IMR-90 (cell line): ENCODE measurements around the gene DPPA5. TPM values are rescaled to one million over a fixed set of nuclear protein-coding genes. Genes with fewer than 3 reads are reported as not detected.

Experiments
- ATAC-seq: fragments of 200-7000 bp; cut with Tn5 transposase; 2 replicates; pipeline ENCODE4 v1.9.1; 2020; ENCODE audit warnings: low read depth, mild to moderate bottlenecking, moderate library complexity
- BruUV-seq: library from RNA; stranded (reverse); fragments of 400-500 nt; replicated peaks from 2 replicates; lab custom pipeline; 2021; lab: Mats Ljungman, UMichigan
- CTCF ChIA-PET: fragments of 300-600 bp; formaldehyde crosslinking; extraction: SDS; loops from one replicate; lab custom pipeline; 2021; ENCODE audit warnings: antibody characterized with exemption; lab: Yijun Ruan, JAX
- POLR2A ChIA-PET: fragments of 300-600 bp; sonication (Branson Sonifier 250); formaldehyde crosslinking; loops from one replicate; lab custom pipeline; 2022; ENCODE audit warnings: antibody characterized with exemption; ENCODE audit not compliant: unreplicated experiment; lab: Charles Lee
- DNase-seq: peaks from one replicate; pipeline ENCODE4 v3.0.0; 2013
- H2AFZ ChIP-seq: replicated peaks from 2 replicates; pipeline ENCODE3; 2013; ENCODE audit warnings: low read length, mild to moderate bottlenecking; ENCODE audit not compliant: poor library complexity
- H2AK5ac ChIP-seq: 2 replicates; pipeline ENCODE4 v1.6.1; 2013; ENCODE audit warnings: low read depth, low read length, inconsistent platforms
- H2AK9ac ChIP-seq: replicated peaks from 2 replicates; pipeline ENCODE3; 2013; ENCODE audit warnings: mild to moderate bottlenecking, low read depth, low read length, moderate library complexity; ENCODE audit not compliant: poor library complexity
- H2BK120ac ChIP-seq: 2 replicates; pipeline ENCODE4 v1.6.1; 2013; ENCODE audit warnings: low read depth, low read length, inconsistent platforms
- H2BK15ac ChIP-seq: 3 replicates; pipeline ENCODE4 v1.6.1; 2013; ENCODE audit warnings: low read depth, low read length, inconsistent platforms
- H2BK20ac ChIP-seq: 2 replicates; pipeline ENCODE4 v1.6.1; 2013; ENCODE audit warnings: low read depth, mild to moderate bottlenecking, inconsistent platforms, low read length, moderate library complexity
- H2BK5ac ChIP-seq: 2 replicates; pipeline ENCODE4 v1.6.1; 2013; ENCODE audit warnings: mild to moderate bottlenecking, low read depth, low read length, inconsistent platforms; ENCODE audit not compliant: poor library complexity, severe bottlenecking
- H3K14ac ChIP-seq: replicated peaks from 2 replicates; pipeline ENCODE4 v1.6.1; 2013; ENCODE audit warnings: low read depth, low read length, inconsistent platforms
- H3K18ac ChIP-seq: 2 replicates; pipeline ENCODE4 v1.6.1; 2013; ENCODE audit warnings: low read depth, low read length, control low read depth
- H3K23ac ChIP-seq: 2 replicates; pipeline ENCODE4 v1.6.1; 2013; ENCODE audit warnings: low read depth, low read length, inconsistent platforms
- H3K27ac ChIP-seq: 2 replicates; pipeline ENCODE4 v1.5.1; 2013; ENCODE audit warnings: mild to moderate bottlenecking, control low read depth, low read length; ENCODE audit not compliant: insufficient read depth
- H3K27me3 ChIP-seq: 2 replicates; pipeline ENCODE4 v1.6.1; 2013; ENCODE audit warnings: low read length; ENCODE audit not compliant: control insufficient read depth, insufficient read depth
- H3K36me3 ChIP-seq: 2 replicates; pipeline ENCODE4 v1.6.1; 2013; ENCODE audit warnings: low read length, mixed read lengths; ENCODE audit not compliant: control insufficient read depth, insufficient read depth
- H3K4ac ChIP-seq: 2 replicates; pipeline ENCODE4 v1.6.1; 2013; ENCODE audit warnings: low read depth, low read length, inconsistent platforms
- H3K4me1 ChIP-seq: 2 replicates; pipeline ENCODE4 v1.6.1; 2013; ENCODE audit warnings: low read length, mixed read lengths; ENCODE audit not compliant: control insufficient read depth, insufficient read depth
- H3K4me2 ChIP-seq: 2 replicates; pipeline ENCODE4 v1.6.1; 2013; ENCODE audit warnings: low read depth, mild to moderate bottlenecking, control low read depth, low read length, moderate library complexity
- H3K4me3 ChIP-seq: 2 replicates; pipeline ENCODE4 v1.5.1; 2013; ENCODE audit warnings: low read depth, mild to moderate bottlenecking, control low read depth, low read length, moderate library complexity; ENCODE audit not compliant: insufficient read depth
- H3K56ac ChIP-seq: 2 replicates; pipeline ENCODE4 v1.6.1; 2013; ENCODE audit warnings: low read length, inconsistent platforms; ENCODE audit not compliant: insufficient read depth; ENCODE audit errors: extremely low read depth
- H3K79me1 ChIP-seq, 2 experiments: 2 replicates each; pipeline ENCODE4 v1.6.1; 2013; ENCODE audit warnings: low read length in 2 of 2, inconsistent platforms in 1 of 2, low read depth in 1 of 2
- H3K9ac ChIP-seq: 2 replicates; pipeline ENCODE4 v1.6.1; 2013; ENCODE audit warnings: low read depth, low read length, control low read depth
- H3K9me1 ChIP-seq: 2 replicates; pipeline ENCODE4 v1.6.1; 2013; ENCODE audit warnings: low read length, inconsistent platforms; ENCODE audit not compliant: insufficient read depth
- H3K9me3 ChIP-seq: 2 replicates; pipeline ENCODE4 v1.6.1; 2013; ENCODE audit warnings: low read length; ENCODE audit not compliant: control insufficient read depth, insufficient read depth
- H4K20me1 ChIP-seq: 2 replicates; pipeline ENCODE4 v1.6.1; 2013; ENCODE audit warnings: low read length, inconsistent platforms; ENCODE audit not compliant: insufficient read depth
- H4K5ac ChIP-seq: 2 replicates; pipeline ENCODE4 v1.6.1; 2013; ENCODE audit warnings: mild to moderate bottlenecking, low read depth, low read length, control low read depth
- H4K8ac ChIP-seq, 2 experiments: 2 replicates each; pipeline ENCODE4 v1.6.1; 2013; ENCODE audit warnings: low read depth in 2 of 2, low read length in 2 of 2, control low read depth in 1 of 2, inconsistent platforms in 1 of 2
- H4K91ac ChIP-seq: 2 replicates; pipeline ENCODE4 v1.6.1; 2013; ENCODE audit warnings: low read depth, low read length, inconsistent platforms; ENCODE audit not compliant: insufficient read depth
- CEBPB ChIP-seq: IDR thresholded peaks from 2 replicates; pipeline ENCODE4 v1.6.1; 2012; ENCODE audit warnings: low read depth, low read length, improper control_type of control experiment
- CHD1 ChIP-seq: IDR thresholded peaks from 2 replicates; pipeline ENCODE4 v1.6.1; 2012; ENCODE audit warnings: low read depth, low read length, improper control_type of control experiment
- ELK1 ChIP-seq: fragments of 150-350 bp; IDR thresholded peaks from 2 replicates; pipeline ENCODE4 v1.6.1; 2016; ENCODE audit warnings: low read depth, mild to moderate bottlenecking, low read length, moderate library complexity, borderline replicate concordance
- FOS ChIP-seq: fragments of 150-350 bp; IDR thresholded peaks from 2 replicates; pipeline ENCODE4 v1.6.1; 2016; ENCODE audit warnings: low read depth, low read length
- MAFK ChIP-seq: IDR thresholded peaks from 2 replicates; pipeline ENCODE4 v1.6.1; 2012; ENCODE audit warnings: low read depth, low read length, improper control_type of control experiment
- MAZ ChIP-seq: IDR thresholded peaks from 2 replicates; pipeline ENCODE4 v1.6.1; 2012; ENCODE audit warnings: low read depth, mild to moderate bottlenecking, low read length, improper control_type of control experiment, moderate library complexity, borderline replicate concordance
- MXI1 ChIP-seq: IDR thresholded peaks from 2 replicates; pipeline ENCODE4 v1.6.1; 2012; ENCODE audit warnings: low read depth, mild to moderate bottlenecking, low read length, moderate library complexity, borderline replicate concordance
- NFE2L2 ChIP-seq: fragments of 150-350 bp; IDR thresholded peaks from 2 replicates; pipeline ENCODE4 v1.6.1; 2016; ENCODE audit warnings: low read depth, mild to moderate bottlenecking, low read length
- POLR2A ChIP-seq: IDR thresholded peaks from 2 replicates; pipeline ENCODE4 v1.6.1; 2012; ENCODE audit warnings: mild to moderate bottlenecking, low read depth, low read length
- RCOR1 ChIP-seq: IDR thresholded peaks from 2 replicates; pipeline ENCODE4 v1.6.1; 2012; ENCODE audit warnings: mild to moderate bottlenecking, low read length, improper control_type of control experiment; ENCODE audit not compliant: insufficient replicate concordance
- RFX5 ChIP-seq: IDR thresholded peaks from 2 replicates; pipeline ENCODE4 v1.8.0; 2012; ENCODE audit warnings: low read depth, mild to moderate bottlenecking, low read length, moderate library complexity
- SMC3 ChIP-seq: fragments of 150-350 bp; IDR thresholded peaks from 2 replicates; pipeline ENCODE4 v1.6.1; 2016; ENCODE audit warnings: low read depth, mild to moderate bottlenecking, antibody characterized with exemption, low read length, moderate library complexity
- WGBS, 2 experiments: methylation state at CpG; one replicate each; pipeline versions ENCODE4 v1.1.5 to v1.1.7; 2013; ENCODE audit warnings: missing lambda C conversion rate in 2 of 2; ENCODE audit not compliant: insufficient read length in 1 of 2; ENCODE audit errors: extremely low coverage in 2 of 2; 5-methylcytosine and 5-hydroxymethylcytosine counted together
- dilution Hi-C: fragments of 300-500 bp; cut with HindIII; formaldehyde crosslinking; loops from one replicate; pipeline ENCODE4 v1.14.3; 2018; ENCODE audit warnings: low sequenced_read_pairs; ENCODE audit not compliant: unreplicated experiment
- in situ Hi-C: fragments of 300-500 bp; cut with MboI; formaldehyde crosslinking; loops from 3 replicates; pipeline ENCODE4 v1.14.3; 2019; ENCODE audit warnings: low sequenced_read_pairs, inconsistent platforms, mixed read lengths
- intact Hi-C: fragments of 100-400 bp; cut with micrococcal nuclease; formaldehyde crosslinking; loops from 2 replicates; pipeline ENCODE4 v1.10.0; 2022
- polyA plus RNA-seq, 3 experiments: library from polyadenylated mRNA; depleted of rRNA; stranded (reverse); fragments of >200 nt; gene quantifications; 2 replicates each; pipeline ENCODE4 v1.2.3, GENCODE V29; 2012; ENCODE audit warnings: low replicate concordance in 1 of 3
- total RNA-seq: library from RNA; depleted of rRNA; stranded (reverse); fragments of >200 nt; gene quantifications from 2 replicates; pipeline ENCODE4 v1.2.3, GENCODE V29; 2012
- TF ChIP-seq, protein P1 (sequence below): fragments of 150-350 bp; IDR thresholded peaks from 2 replicates; pipeline ENCODE4 v1.6.1; 2017; ENCODE audit warnings: mild to moderate bottlenecking, antibody characterized with exemption, low read length, low read depth
- TF ChIP-seq, protein P2 (sequence below): conservative IDR thresholded peaks from 2 replicates; pipeline ENCODE4 v1.5.1; 2012; ENCODE audit warnings: mild to moderate bottlenecking, low read depth, low read length, improper control_type of control experiment

Gene DPPA5
- total and polyA plus RNA-seq, 2 of the 4 experiments (the other 2 are of a cell fraction): not detected

DNA sequence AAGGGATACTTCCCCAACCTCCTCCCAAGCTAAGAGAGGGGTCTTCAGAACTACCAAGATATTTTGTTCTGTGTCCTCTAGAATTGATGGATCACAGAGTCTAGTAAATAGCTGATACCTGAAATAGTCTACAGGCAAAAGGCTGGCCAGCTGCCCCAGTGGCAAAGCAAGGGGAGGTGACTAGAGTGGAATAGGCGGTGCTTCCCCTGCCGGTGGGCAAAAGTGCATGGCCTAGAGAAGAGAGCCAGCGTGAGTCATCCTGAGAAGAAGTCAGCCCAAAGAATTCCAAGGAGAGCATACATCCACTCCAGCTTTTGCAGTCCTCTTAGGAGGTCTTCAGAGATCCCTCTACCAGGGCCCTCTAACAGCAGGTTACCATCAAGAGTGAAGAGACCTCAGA, 14.7 kb downstream of the DPPA5 start:
- no peak for DNase-seq
- BruUV-seq: no TSS peak
- intact Hi-C loops (no loop called here), dilution Hi-C loops (no loop called here), in situ Hi-C loops (loop anchor here (25.0 kb wide), 1 partner anchor 927 kb away; no protein-coding TSS in a partner anchor)
- Histone ChIP-seq H3K9me3 (no peaks in the 10 kb centered on the region), H2BK15ac (no peak overlapping the region), H3K9me1 (no peaks in the 10 kb centered on the region), H3K4me3 (no peak overlapping the region), H4K91ac (no peak overlapping the region), H3K27ac (no peak overlapping the region), H3K56ac (no peak overlapping the region), H3K4me2 (no peak overlapping the region), H2AK9ac (no peak overlapping the region), H4K20me1 (no peaks in the 10 kb centered on the region), H2AFZ (no peak overlapping the region), H3K14ac (no peak overlapping the region), H3K4me1 (peaks cover 2% of the 10 kb centered on the region; the same call in 1 of the 2 replicates), H3K9ac (no peak overlapping the region), H3K79me1 (no peaks in the 10 kb centered on the region), H4K5ac (no peak overlapping the region), H3K23ac (no peak overlapping the region), H3K18ac (no peak overlapping the region), H3K36me3 (no peaks in the 10 kb centered on the region), H2BK120ac (no peak overlapping the region), H2BK5ac (no peak overlapping the region), H3K27me3 (peaks cover 6% of the 10 kb centered on the region), H3K4ac (no peak overlapping the region), H2AK5ac (no peak overlapping the region), H2BK20ac (no peak overlapping the region), H4K8ac (no peak overlapping the region)
- ChIA-PET POLR2A (no interaction called here), CTCF (interaction anchor here (0.6 kb wide), 1 partner anchor 56 kb away, joined by 4 read pairs; no protein-coding TSS in a partner anchor)
- no peak for ATAC-seq
- WGBS, 2 experiments: 50% methylated on average over 1 of the region's 3 CpGs; no CpG with 5 or more reads in 1 of the 2 experiments
- no peak for TF ChIP-seq NFE2L2
- TF ChIP-seq ELK1: no peak
- TF ChIP-seq MAZ: no peak
- no peak for TF ChIP-seq RFX5
- TF ChIP-seq FOS: no peak
- no peak for TF ChIP-seq SMC3
- TF ChIP-seq, protein P1, sequence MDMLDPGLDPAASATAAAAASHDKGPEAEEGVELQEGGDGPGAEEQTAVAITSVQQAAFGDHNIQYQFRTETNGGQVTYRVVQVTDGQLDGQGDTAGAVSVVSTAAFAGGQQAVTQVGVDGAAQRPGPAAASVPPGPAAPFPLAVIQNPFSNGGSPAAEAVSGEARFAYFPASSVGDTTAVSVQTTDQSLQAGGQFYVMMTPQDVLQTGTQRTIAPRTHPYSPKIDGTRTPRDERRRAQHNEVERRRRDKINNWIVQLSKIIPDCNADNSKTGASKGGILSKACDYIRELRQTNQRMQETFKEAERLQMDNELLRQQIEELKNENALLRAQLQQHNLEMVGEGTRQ: no peak
- no peak for TF ChIP-seq POLR2A
- TF ChIP-seq MAFK: no peak
- TF ChIP-seq MXI1: no peak
- TF ChIP-seq, protein P2, sequence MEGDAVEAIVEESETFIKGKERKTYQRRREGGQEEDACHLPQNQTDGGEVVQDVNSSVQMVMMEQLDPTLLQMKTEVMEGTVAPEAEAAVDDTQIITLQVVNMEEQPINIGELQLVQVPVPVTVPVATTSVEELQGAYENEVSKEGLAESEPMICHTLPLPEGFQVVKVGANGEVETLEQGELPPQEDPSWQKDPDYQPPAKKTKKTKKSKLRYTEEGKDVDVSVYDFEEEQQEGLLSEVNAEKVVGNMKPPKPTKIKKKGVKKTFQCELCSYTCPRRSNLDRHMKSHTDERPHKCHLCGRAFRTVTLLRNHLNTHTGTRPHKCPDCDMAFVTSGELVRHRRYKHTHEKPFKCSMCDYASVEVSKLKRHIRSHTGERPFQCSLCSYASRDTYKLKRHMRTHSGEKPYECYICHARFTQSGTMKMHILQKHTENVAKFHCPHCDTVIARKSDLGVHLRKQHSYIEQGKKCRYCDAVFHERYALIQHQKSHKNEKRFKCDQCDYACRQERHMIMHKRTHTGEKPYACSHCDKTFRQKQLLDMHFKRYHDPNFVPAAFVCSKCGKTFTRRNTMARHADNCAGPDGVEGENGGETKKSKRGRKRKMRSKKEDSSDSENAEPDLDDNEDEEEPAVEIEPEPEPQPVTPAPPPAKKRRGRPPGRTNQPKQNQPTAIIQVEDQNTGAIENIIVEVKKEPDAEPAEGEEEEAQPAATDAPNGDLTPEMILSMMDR: no peak
- no peak for TF ChIP-seq RCOR1
- no peak for TF ChIP-seq CEBPB
- no peak for TF ChIP-seq CHD1
